ENCODE results near the gene C1orf21.

- TF ChIP-seq CTCF (IDR thresholded peaks at IDR 0.05 in 8 of 11, conservative IDR thresholded peaks at IDR 0.05 in 3 of 11) (no peak), POLR2AphosphoS5 (IDR thresholded peaks at IDR 0.05) (no peak), POLR2A (IDR thresholded peaks at IDR 0.05) (no peak)
Measured at GRCh38 chr1:184558691-184559090, 171.9 kb downstream of the C1orf21 start.
